Erythroblast (primary cell): Measurements from ENCODE around the gene RNF141.

Source experiments
- GATA1 ChIP-seq: IDR thresholded peaks from 2 replicates; pipeline ENCODE4 v1.6.1; 2011; ENCODE audit warnings: low read depth, mild to moderate bottlenecking, control low read depth, low read length, moderate library complexity
- POLR2A ChIP-seq: IDR thresholded peaks from 2 replicates; pipeline ENCODE4 v1.6.1; 2011; ENCODE audit warnings: mild to moderate bottlenecking, low read length

DNA sequence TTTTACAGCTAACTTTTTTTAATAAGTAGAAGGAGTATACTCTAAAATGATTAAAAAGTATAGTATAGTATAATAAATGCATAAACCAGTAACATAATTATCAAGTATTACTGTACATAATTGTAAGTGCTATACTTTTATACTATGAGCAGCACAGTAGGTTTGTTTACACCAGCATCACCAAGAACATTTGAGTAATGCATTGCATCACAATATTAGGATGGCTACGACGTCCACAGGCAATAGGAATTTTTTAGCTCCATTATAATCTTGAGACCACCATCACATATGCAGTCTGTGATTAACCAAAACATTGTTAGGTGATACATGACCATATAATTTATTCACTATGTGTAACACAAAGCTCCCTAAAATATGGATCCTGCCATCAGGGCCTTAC lies 20.4 kb downstream of the RNF141 start:
- no peak for TF ChIP-seq POLR2A
- TF ChIP-seq GATA1 = no peak
